HG02798 (cell line): ENCODE measurements around the gene ZNF586.
"Not testable (repeated sequence)": the region's sequence is repeated elsewhere in the genome, so short reads cannot be mapped to it uniquely, and the experiment has no call there.

Source experiments
- ATAC-seq: cut with Tn5 transposase; IDR thresholded peaks from one replicate; pipeline ENCODE4 v1.9.1; 2021; ENCODE audit warnings: mild to moderate bottlenecking; ENCODE audit not compliant: unreplicated experiment, poor library complexity

The ZNF586 gene

GRCh38 chr19:57769345-57770131, at the start of gene ZNF586:
TSS of gene ZNF586 (plus strand) at chr19:57769676. CDS start at chr19:57769843, 167 bp downstream.
- peak; percentile 99 for ATAC-seq

- no peak for ATAC-seq
Measured at GRCh38 chr19:57719901-57720519, 49.5 kb upstream of the ZNF586 start.

DNA sequence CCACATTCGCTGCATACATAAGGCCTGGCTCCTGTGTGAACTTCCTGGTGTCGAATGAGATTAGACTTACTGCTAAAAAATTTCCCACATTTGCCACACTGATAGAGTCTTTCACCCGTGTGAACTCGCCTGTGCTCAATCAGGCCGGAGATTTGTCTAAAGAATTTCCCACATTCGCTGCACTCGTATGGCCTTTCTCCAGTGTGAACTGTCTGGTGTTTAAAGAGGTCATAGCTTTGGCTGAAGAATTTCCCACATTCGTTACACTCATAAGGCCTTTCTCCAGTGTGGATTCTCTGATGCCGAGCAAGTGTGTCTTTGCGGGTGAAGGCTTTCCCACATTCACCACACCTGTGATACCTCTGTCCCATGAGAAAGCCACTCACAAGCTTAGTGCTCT, 48.6 kb upstream of the ZNF586 start:
- no peak for ATAC-seq

DNA sequence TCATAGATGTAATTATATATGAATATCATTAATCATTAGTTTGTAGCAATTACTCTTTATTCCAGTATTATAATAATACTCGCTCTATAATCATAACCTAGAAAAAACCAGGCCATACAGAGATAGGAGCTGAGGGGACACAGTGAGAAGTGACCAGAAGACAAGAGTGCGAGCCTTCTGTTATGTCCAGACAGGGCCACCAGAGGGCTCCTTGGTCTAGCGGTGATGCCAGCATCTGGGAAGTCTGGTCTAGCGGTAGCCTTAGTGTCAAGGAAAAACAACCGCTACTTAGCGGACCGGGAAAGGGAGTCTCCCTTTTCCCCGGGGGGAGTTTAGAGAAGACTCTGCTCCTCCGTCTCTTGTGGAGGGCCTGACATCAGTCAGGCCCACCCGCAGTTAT, 31.2 kb upstream of the ZNF586 start:
- ATAC-seq = not testable (repeated sequence)

DNA sequence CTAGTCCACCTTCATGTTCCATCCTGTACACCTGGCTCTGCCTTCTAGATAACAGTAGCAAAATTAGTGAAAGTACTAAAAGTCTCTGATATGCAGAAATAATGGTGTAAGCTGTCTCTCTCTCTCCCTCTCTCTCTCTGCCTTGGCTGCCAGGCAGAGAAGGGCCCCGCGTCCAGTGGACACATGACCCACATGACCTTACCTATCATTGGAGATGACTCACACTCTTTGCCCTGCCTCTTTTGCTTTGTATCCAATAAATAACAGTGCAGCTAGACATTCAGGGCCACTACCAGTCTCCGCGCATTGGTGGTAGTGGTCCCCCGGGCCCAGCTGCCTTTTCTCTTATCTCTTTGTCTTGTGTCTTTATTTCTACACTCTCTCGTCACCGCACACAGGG, 30.7 kb upstream of the ZNF586 start:
- ATAC-seq = not testable (repeated sequence)

GRCh38 chr19:57746580-57747471, 22.6 kb upstream of the ZNF586 start, which contains the start of gene ZNF776:
TSS of gene ZNF776 (plus strand) at chr19:57746815. CDS start at chr19:57747059, 244 bp downstream.
- ATAC-seq = peak; percentile 98

GRCh38 chr19:57747472-57747807, 22.0 kb upstream of the ZNF586 start:
- ATAC-seq = no peak

DNA sequence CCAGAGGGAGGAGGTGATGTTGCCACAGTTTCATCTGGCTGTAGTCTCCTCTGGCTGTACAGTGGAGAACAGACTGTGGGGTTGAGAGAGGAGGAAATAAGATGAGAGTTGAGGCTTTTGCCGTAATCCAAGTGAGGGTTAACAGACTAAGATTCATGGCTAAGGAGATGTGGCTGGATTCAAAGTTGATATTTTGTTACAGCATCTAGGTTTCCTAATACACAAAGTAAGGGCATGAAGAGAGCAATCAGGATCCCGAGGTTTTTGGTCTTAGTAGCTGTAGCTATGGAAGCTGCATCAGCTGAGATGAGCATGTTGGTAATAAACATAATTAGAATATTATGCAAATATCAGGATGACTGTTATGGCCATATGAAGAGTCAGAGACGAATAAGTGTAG, 21.4 kb upstream of the ZNF586 start:
- no peak for ATAC-seq

- no peak for ATAC-seq
Measured at GRCh38 chr19:57754091-57754673, 15.3 kb upstream of the ZNF586 start.

DNA sequence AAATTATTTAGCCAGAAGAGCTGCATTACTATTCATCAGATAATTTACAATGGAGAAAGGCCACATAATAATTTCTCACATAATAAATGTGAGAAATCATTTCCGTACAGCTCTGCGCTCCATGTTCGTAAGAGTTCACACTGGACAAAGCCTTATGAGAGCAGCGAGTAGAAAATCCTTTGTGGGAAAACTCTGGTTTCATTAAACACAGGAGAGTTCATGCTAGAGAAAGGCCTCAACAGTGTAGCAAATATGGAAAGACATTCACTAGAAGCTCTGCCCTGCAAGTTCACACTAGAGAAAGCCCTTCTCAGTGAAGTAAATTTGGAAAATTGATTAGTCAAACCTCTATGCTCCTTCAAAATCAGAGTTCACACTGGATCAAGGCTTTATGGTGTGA, 14.4 kb upstream of the ZNF586 start:
- ATAC-seq = no peak

DNA sequence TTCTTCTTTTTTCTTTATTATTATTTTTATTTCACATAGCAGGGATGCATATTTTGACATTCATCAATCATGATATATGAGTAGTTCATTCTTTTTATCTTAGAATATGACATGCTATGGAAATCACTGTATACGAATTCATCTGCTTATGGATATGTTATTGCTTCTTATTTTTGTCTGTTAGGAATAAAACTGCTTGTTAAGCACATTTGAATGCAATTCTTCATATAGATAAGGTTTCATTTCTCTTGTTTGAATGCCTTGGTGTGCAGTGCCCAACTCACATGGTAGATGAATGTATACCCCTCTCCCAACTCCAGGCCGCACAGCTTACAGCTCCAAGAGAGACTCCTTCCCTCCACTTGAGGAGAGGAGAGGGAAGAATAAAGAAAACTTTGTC, 11.5 kb upstream of the ZNF586 start:
- no peak for ATAC-seq

DNA sequence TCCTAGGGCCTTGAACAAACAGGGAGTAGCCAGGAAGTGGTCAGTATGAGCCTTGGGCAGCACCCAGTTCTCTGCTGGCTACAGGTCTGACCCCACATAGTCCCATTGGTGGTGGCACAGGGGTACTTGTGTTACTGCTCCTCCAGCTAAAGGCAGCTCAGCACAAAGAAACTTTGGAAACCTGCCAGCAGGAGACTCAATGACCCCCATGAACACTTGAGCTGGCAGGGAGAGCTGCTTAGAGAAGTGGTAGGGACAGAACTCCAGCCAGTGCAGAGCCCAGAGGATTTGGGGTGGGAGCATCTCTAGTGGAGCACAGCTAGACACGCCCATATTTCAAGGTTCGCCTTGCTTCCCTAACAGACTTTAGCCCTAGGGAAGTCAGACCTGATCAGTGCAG, 10.4 kb upstream of the ZNF586 start:
- ATAC-seq = no peak

DNA sequence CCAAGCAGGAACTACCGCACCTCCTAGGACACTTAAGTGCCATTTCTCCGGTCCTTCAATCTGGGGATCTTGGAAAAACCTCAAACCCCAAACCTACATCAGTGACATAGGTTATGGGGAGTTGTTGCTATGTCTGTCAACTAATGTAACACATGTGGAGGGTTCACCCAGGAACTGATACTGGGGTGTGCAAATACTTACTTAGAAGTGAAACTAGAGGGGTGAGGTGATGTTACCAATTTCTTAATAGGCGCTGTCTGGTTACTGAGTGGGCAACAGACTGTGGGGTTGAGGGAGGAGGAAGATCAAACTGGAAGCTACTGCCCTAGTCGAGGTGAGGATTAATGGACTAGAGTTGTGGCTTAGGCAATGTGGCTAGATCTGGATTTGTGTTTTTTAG, 1.9 kb downstream of the ZNF586 start:
- no peak for ATAC-seq

- no peak for ATAC-seq
Measured at GRCh38 chr19:57773488-57773887, 4.0 kb downstream of the ZNF586 start.

- no peak for ATAC-seq
Measured at GRCh38 chr19:57776764-57777296, 7.4 kb downstream of the ZNF586 start.

DNA sequence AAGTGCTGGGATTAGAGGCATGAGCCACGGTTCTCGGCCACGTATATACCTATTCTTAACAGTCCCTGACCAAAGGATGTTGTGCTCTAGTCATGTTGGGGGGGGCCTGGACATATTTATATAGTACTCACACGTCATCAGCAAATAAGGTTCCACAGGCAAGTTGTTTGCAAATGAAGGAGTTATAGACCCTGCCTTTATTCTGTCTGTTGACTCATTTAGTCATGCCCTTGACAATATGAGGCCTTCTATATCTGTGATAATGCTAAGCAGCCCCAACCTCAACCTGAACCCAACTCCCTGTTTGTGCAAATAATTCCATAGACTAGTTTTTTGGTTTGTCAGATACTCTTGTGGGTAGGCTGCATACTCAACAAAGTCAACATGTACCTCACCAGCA, 8.9 kb downstream of the ZNF586 start:
- ATAC-seq = no peak

- ATAC-seq = no peak
Measured at GRCh38 chr19:57779220-57779845, 9.9 kb downstream of the ZNF586 start.

GRCh38 chr19:57786286-57786685, 16.8 kb downstream of the ZNF586 start:
- ATAC-seq = no peak

- no peak for ATAC-seq
Measured at GRCh38 chr19:57786906-57787305, 17.4 kb downstream of the ZNF586 start.

DNA sequence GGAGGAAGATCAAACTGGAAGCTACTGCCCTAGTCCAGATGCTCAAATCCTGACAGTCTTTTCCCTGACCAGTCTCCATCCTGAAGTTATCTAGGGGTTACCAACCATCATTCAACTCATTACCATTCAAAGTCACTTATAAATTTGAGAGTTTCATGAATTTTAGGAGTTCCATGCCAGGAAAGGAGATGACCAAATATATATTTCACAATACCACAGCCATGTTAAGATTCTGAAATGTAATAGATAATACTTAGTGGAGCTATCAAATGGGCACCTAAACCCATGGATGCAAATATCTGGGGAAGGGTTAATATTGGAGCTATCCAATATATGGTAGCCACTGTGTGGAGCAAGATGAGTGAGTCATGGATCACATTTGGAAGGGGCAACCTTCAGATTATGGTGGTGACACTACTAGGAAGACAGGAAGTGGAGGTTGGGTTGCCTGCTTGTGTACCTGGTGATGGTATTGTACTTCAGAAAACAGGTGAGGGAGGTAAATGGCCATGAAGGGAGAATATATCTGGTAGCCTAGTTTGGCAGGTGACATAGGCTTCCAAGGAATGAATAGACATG, 18.7 kb downstream of the ZNF586 start:
- ATAC-seq = no peak
